Measurements from ENCODE around the gene GMEB1. TPM values are rescaled to one million over a fixed set of nuclear protein-coding genes. Genes with fewer than 3 reads are reported as not detected.

GMEB1 gene
- total and polyA plus RNA-seq, 8 donors: 2.6 to 13.8 (median 5.5) TPM; not detected in 1

- TF ChIP-seq POLR2A (IDR thresholded peaks at IDR 0.05) (no peak), POLR2AphosphoS5 (IDR thresholded peaks at IDR 0.05) (no peak), CTCF (IDR thresholded peaks at IDR 0.05) (no peak), EP300 (IDR thresholded peaks at IDR 0.05) (no peak)
- DNase-seq: no peak
- no peak overlapping the region for H3K27ac ChIP-seq
- no peaks in the 10 kb centered on the region for H3K9me3 ChIP-seq
- no peaks in the 10 kb centered on the region for H3K36me3 ChIP-seq
- H3K27me3 ChIP-seq: no peaks in the 10 kb centered on the region
- intact Hi-C loops (cut with DNase I; ENCODE audit: low total_unique reads): no loop called here
- H3K4me1 ChIP-seq: no peaks in the 10 kb centered on the region
- WGBS, 5 donors: 79 to 90% (median 87%) methylated on average over 6 of the region's 6 CpGs
- no peak overlapping the region for H3K4me3 ChIP-seq
Observed at GRCh38 chr1:28656335-28656734, 12.2 kb upstream of the GMEB1 start.

- Histone ChIP-seq H3K4me3 (no peak overlapping the region), H3K4me1 (peaks cover 9 to 12% (median 11%) of the 10 kb centered on the region in 4 donors), H3K36me3 (no peaks in the 10 kb centered on the region), H3K27me3 (no peaks in the 10 kb centered on the region), H3K27ac (no peak overlapping the region), H3K9me3 (no peaks in the 10 kb centered on the region)
- no peak for DNase-seq
- WGBS, 5 donors: 73 to 84% (median 76%) methylated on average over 7 of the region's 7 CpGs
- intact Hi-C loops (cut with DNase I; ENCODE audit: low total_unique reads): no loop called here
- TF ChIP-seq CTCF (IDR thresholded peaks at IDR 0.05): no peak
- no peak for TF ChIP-seq EP300 (IDR thresholded peaks at IDR 0.05)
- TF ChIP-seq POLR2A (IDR thresholded peaks at IDR 0.05): no peak
- TF ChIP-seq POLR2AphosphoS5 (IDR thresholded peaks at IDR 0.05): no peak
Observed at GRCh38 chr1:28663871-28664470, 4.6 kb upstream of the GMEB1 start.

GRCh38 chr1:28666806-28667205 lies 1.8 kb upstream of the GMEB1 start:
- no peak for TF ChIP-seq POLR2A (IDR thresholded peaks at IDR 0.05)
- no peak for TF ChIP-seq EP300 (IDR thresholded peaks at IDR 0.05)
- TF ChIP-seq CTCF (IDR thresholded peaks at IDR 0.05): no peak
- TF ChIP-seq POLR2AphosphoS5 (IDR thresholded peaks at IDR 0.05): no peak
- Histone ChIP-seq H3K4me1 (peaks cover 16 to 24% (median 22%) of the 10 kb centered on the region in 4 donors), H3K36me3 (no peaks in the 10 kb centered on the region), H3K9me3 (no peaks in the 10 kb centered on the region), H3K27ac (no peak overlapping the region), H3K27me3 (no peaks in the 10 kb centered on the region), H3K4me3 (no peak overlapping the region)
- DNase-seq: no peak
- WGBS, 5 donors: 95 to 98% (median 97%) methylated on average over 12 of the region's 12 CpGs
- intact Hi-C loops (cut with DNase I; ENCODE audit: low total_unique reads): no loop called here

GRCh38 chr1:28668956-28669723 lies 556 bp downstream of the GMEB1 start:
- peak; percentile 27 to 77 for DNase-seq
- H3K27ac ChIP-seq: peak overlapping the region; percentile 95 to 100 (median 98)
- intact Hi-C loops (cut with DNase I; ENCODE audit: low total_unique reads): no loop called here
- peaks cover 16 to 24% (median 22%) of the 10 kb centered on the region in 4 donors for H3K4me1 ChIP-seq
- TF ChIP-seq CTCF (IDR thresholded peaks at IDR 0.05) (no peak), POLR2A (IDR thresholded peaks at IDR 0.05) (no peak), EP300 (IDR thresholded peaks at IDR 0.05) (no peak), POLR2AphosphoS5 (IDR thresholded peaks at IDR 0.05) (no peak)
- no peaks in the 10 kb centered on the region for H3K27me3 ChIP-seq
- 0 to 2% (median 1%) methylated on average over 16 to 59 of the region's 63 CpGs for WGBS, 5 donors
- H3K9me3 ChIP-seq: no peaks in the 10 kb centered on the region
- H3K36me3 ChIP-seq: peaks cover 0 to 9% (median 0%) of the 10 kb centered on the region in 4 donors
- peak overlapping the region; percentile 82 to 97 (median 92) for H3K4me3 ChIP-seq
